K562 (cell line): Measurements from ENCODE around the gene SERINC3. TPM values are rescaled to one million over a fixed set of nuclear protein-coding genes. Genes with fewer than 3 reads are reported as not detected.

Experiments used
- CCAR2 ChIP-seq: fragments of 200-400 bp; formaldehyde crosslinking; IDR thresholded peaks from 2 replicates; pipeline ENCODE4 v1.6.1; 2017; ENCODE audit warnings: mild to moderate bottlenecking, low read depth, low read length
- HDGF ChIP-seq: fragments of 450-650 bp; IDR thresholded peaks from 2 replicates; pipeline ENCODE4 v1.6.1; 2016
- PCBP2 ChIP-seq: fragments of 200-400 bp; formaldehyde crosslinking; IDR thresholded peaks from 2 replicates; pipeline ENCODE4 v1.6.1; 2018; ENCODE audit warnings: low read length, low read depth, mild to moderate bottlenecking, moderate library complexity; ENCODE audit not compliant: poor library complexity, severe bottlenecking
- REST ChIP-seq, 2 experiments: fragments of 450-650 bp; formaldehyde crosslinking in 1 of 2; IDR thresholded peaks; 2 replicates each; pipeline versions ENCODE4 v1.4.0 to v1.6.1; 2014 to 2020; ENCODE audit warnings: mild to moderate bottlenecking in 2 of 2, borderline replicate concordance in 1 of 2, low read depth in 1 of 2
- USF1 ChIP-seq: sonication (generic); formaldehyde crosslinking; IDR thresholded peaks from 2 replicates; pipeline ENCODE4 v1.9.0; 2022; ENCODE audit warnings: mild to moderate bottlenecking, missing genetic modification reagents
- ZBTB1 ChIP-seq: sonication (generic); formaldehyde crosslinking; IDR thresholded peaks from 2 replicates; pipeline ENCODE4 v1.8.1; 2023; ENCODE audit warnings: missing genetic modification reagents, low read depth, mild to moderate bottlenecking, borderline replicate concordance
- ZBTB17 ChIP-seq: fragments of 450-650 bp; formaldehyde crosslinking; IDR thresholded peaks from 2 replicates; pipeline ENCODE4 v1.4.0; 2020; ENCODE audit warnings: mild to moderate bottlenecking
- ZBTB5 ChIP-seq: fragments of 450-650 bp; IDR thresholded peaks from 2 replicates; pipeline ENCODE4 v1.6.1; 2017; ENCODE audit warnings: antibody characterized with exemption
- ZNF644 ChIP-seq: fragments of 200-800 bp; sonication (Bioruptor generic); IDR thresholded peaks from 2 replicates; pipeline ENCODE4 v1.6.1; 2016; ENCODE audit warnings: low read depth, missing genetic modification characterization, missing compliant biosample characterization
- polyA plus RNA-seq, 8 experiments: library from polyadenylated mRNA; depleted of rRNA in 4 of 8; stranded (reverse) in 5 of 8; unstranded in 3 of 8; fragments of >200 nt; fragmentation: Nextera tagmentation in 2 of 8; fragmentation: Illumina TruSeq in 1 of 8; extraction: Ambion mirVana in 2 of 8; extraction: Trizol in 1 of 8; gene quantifications; 2 replicates each; pipeline versions ENCODE4 v1.2.1 to v1.2.3, GENCODE V29; 2011 to 2014; ENCODE audit warnings: inconsistent platforms in 1 of 8, missing spikeins in 1 of 8
- total RNA-seq, 7 experiments: library from RNA; depleted of rRNA in 6 of 7; stranded (reverse); fragments of >200 nt in 6 of 7; fragmentation: Illumina TruSeq in 2 of 7; extraction: Trizol in 2 of 7; gene quantifications; 2 replicates each; pipeline versions ENCODE4 v1.2.1 to v1.2.3, GENCODE V29; 2011 to 2021; ENCODE audit warnings: low replicate concordance in 1 of 7
- TF ChIP-seq, protein P1 (sequence below): fragments of 250-450 bp; sonication (Bioruptor Pico); IDR thresholded peaks from 2 replicates; pipeline ENCODE4 v1.8.0; 2022; ENCODE audit warnings: inconsistent platforms, mild to moderate bottlenecking, moderate library complexity, borderline replicate concordance
- TF ChIP-seq, protein P2 (sequence below): sonication (generic); formaldehyde crosslinking; IDR thresholded peaks from 2 replicates; pipeline ENCODE4 v1.8.1; 2022; ENCODE audit warnings: missing genetic modification reagents

Gene SERINC3
- total and polyA plus RNA-seq, 9 of the 15 experiments (the other 6 are each of a cell fraction or from before 2014, with no cell fraction given): 24.7 to 107 (median 48.8) TPM

- TF ChIP-seq, protein P1, sequence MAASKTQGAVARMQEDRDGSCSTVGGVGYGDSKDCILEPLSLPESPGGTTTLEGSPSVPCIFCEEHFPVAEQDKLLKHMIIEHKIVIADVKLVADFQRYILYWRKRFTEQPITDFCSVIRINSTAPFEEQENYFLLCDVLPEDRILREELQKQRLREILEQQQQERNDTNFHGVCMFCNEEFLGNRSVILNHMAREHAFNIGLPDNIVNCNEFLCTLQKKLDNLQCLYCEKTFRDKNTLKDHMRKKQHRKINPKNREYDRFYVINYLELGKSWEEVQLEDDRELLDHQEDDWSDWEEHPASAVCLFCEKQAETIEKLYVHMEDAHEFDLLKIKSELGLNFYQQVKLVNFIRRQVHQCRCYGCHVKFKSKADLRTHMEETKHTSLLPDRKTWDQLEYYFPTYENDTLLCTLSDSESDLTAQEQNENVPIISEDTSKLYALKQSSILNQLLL (CRISPR knock-in tag): no peak
- TF ChIP-seq PCBP2: no peak
- no peak for TF ChIP-seq ZBTB17 (CRISPR knock-in tag)
- TF ChIP-seq, protein P2, sequence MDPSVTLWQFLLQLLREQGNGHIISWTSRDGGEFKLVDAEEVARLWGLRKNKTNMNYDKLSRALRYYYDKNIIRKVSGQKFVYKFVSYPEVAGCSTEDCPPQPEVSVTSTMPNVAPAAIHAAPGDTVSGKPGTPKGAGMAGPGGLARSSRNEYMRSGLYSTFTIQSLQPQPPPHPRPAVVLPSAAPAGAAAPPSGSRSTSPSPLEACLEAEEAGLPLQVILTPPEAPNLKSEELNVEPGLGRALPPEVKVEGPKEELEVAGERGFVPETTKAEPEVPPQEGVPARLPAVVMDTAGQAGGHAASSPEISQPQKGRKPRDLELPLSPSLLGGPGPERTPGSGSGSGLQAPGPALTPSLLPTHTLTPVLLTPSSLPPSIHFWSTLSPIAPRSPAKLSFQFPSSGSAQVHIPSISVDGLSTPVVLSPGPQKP (CRISPR knock-in tag): no peak
- TF ChIP-seq REST (IDR thresholded peaks at IDR 0.05; ENCODE audit: borderline replicate concordance): no peak
- TF ChIP-seq REST (CRISPR knock-in tag; IDR thresholded peaks at IDR 0.05; ENCODE audit: low read depth): no peak
- TF ChIP-seq ZBTB5: no peak
- TF ChIP-seq USF1 (CRISPR knock-in tag): no peak; the same call in 1 of the 2 replicates
- no peak for TF ChIP-seq HDGF
- TF ChIP-seq ZNF644 (tag): no peak
- no peak for TF ChIP-seq CCAR2
- TF ChIP-seq ZBTB1 (CRISPR knock-in tag): peak; percentile 65; the same call in 1 of the 2 replicates
Observed at GRCh38 chr20:44521484-44522481, at the start of gene SERINC3 (continued).
